Cardiac muscle cell (in vitro differentiated cells and primary cell): ENCODE results near the gene ATP5F1E. TPM values are rescaled to one million over a fixed set of nuclear protein-coding genes. Genes with fewer than 3 reads are reported as not detected.
A peak's percentile ranks its signal among the peaks of the same experiment; 100 is the strongest.
"Not testable (repeated sequence)": the region's sequence is repeated elsewhere in the genome, so short reads cannot be mapped to it uniquely, and the experiment has no call there.

ENCODE experiments used
- DNase-seq, 2 donors: peaks; one replicate each; pipeline versions ENCODE4 v3.0.0 to v3.0.0-alpha.2; 2010 to 2017; ENCODE audit warnings: low read depth in 1 of 2, low spot score in 1 of 2
- H3K27ac ChIP-seq: fragments of 200-600 bp; sonication (generic); 2 replicates; pipeline ENCODE4 v1.5.1; 2016
- H3K27me3 ChIP-seq: fragments of 200-600 bp; sonication (generic); 2 replicates; pipeline ENCODE4 v1.6.0; 2016; ENCODE audit warnings: control low read depth
- H3K36me3 ChIP-seq: fragments of 200-600 bp; sonication (generic); 2 replicates; pipeline ENCODE4 v1.5.1; 2016; ENCODE audit warnings: control low read depth
- H3K4me1 ChIP-seq: fragments of 200-600 bp; sonication (generic); 2 replicates; pipeline ENCODE4 v1.8.1; 2017; ENCODE audit warnings: low read depth, mild to moderate bottlenecking, mixed run types
- H3K4me3 ChIP-seq: fragments of 200-600 bp; sonication (generic); 2 replicates; pipeline ENCODE4 v1.5.1; 2016; ENCODE audit warnings: mild to moderate bottlenecking
- H3K9me3 ChIP-seq: fragments of 200-600 bp; sonication (generic); 2 replicates; pipeline ENCODE4 v1.5.1; 2017; ENCODE audit warnings: low read depth, mild to moderate bottlenecking, control low read depth
- CTCF ChIP-seq: IDR thresholded peaks from 2 replicates; pipeline ENCODE4 v1.5.1; 2012; ENCODE audit warnings: low read depth, mild to moderate bottlenecking, low read length
- polyA plus RNA-seq: library from polyadenylated mRNA; unstranded; fragments of >200 nt; fragmentation: Nextera tagmentation; extraction: Ambion mirVana; gene quantifications from 2 replicates; pipeline ENCODE4 v1.2.1, GENCODE V29; 2016
- total RNA-seq: library from RNA; depleted of rRNA; stranded (reverse); fragments of >200 nt; gene quantifications from 2 replicates; pipeline ENCODE4 v1.2.3, GENCODE V29; 2016

The ATP5F1E gene
- total and polyA plus RNA-seq, 2 experiments from 2014 or later: 17.9 to 281 TPM

- Histone ChIP-seq H3K4me3 (no peak overlapping the region), H3K9me3 (no peaks in the 10 kb centered on the region), H3K27ac (no peak overlapping the region), H3K27me3 (no peaks in the 10 kb centered on the region), H3K36me3 (no peaks in the 10 kb centered on the region), H3K4me1 (no peaks in the 10 kb centered on the region)
- TF ChIP-seq CTCF: no peak
- no peak for DNase-seq
Measured at GRCh38 chr20:59043698-59044097, 11.6 kb upstream of the ATP5F1E start.

GRCh38 chr20:59042796-59043631 lies 10.9 kb upstream of the ATP5F1E start:
- no peaks in the 10 kb centered on the region for H3K9me3 ChIP-seq
- no peaks in the 10 kb centered on the region for H3K4me1 ChIP-seq
- no peak for TF ChIP-seq CTCF

GRCh38 chr20:59042151-59042795 lies 10.1 kb upstream of the ATP5F1E start, which contains the start of gene PRELID3B:
Gene PRELID3B, minus strand, starts transcription at chr20:59042786. Its CDS starts 56 bp downstream, at chr20:59042730.
- H3K27ac ChIP-seq: peak within 1 kb of the TSS; percentile 28

More at GRCh38 chr20:59042796-59043631, 10.9 kb upstream of the ATP5F1E start:
- Histone ChIP-seq H3K27ac (peak overlapping the region; percentile 28), H3K27me3 (no peaks in the 10 kb centered on the region), H3K36me3 (peaks cover 2% of the 10 kb centered on the region), H3K4me3 (peak overlapping the region; percentile 58)
- DNase-seq: peak; percentile 94

GRCh38 chr20:59041487-59041886 lies 9.4 kb upstream of the ATP5F1E start:
- DNase-seq, H3K27ac ChIP-seq, H3K4me1 ChIP-seq, H3K27me3 ChIP-seq, H3K9me3 ChIP-seq: not testable (repeated sequence)
- Histone ChIP-seq H3K4me3 (peak overlapping the region; percentile 58), H3K36me3 (peaks cover 15% of the 10 kb centered on the region)

More at GRCh38 chr20:59042151-59042795, 10.1 kb upstream of the ATP5F1E start, which contains the start of gene PRELID3B:
- Histone ChIP-seq H3K27me3 (no peaks in the 10 kb centered on the region), H3K36me3 (peaks cover 9% of the 10 kb centered on the region), H3K4me1 (no peaks in the 10 kb centered on the region), H3K4me3 (peak within 1 kb of the TSS; percentile 58), H3K9me3 (no peaks in the 10 kb centered on the region)
- DNase-seq: peak in 1 of 2 donors; percentile 24
- TF ChIP-seq CTCF: no peak

GRCh38 chr20:59040667-59041066 lies 8.5 kb upstream of the ATP5F1E start:
- no peak overlapping the region for H3K27ac ChIP-seq
- H3K36me3 ChIP-seq: peaks cover 23% of the 10 kb centered on the region
- no peaks in the 10 kb centered on the region for H3K4me1 ChIP-seq
- no peak for DNase-seq
- no peak for TF ChIP-seq CTCF
- no peaks in the 10 kb centered on the region for H3K27me3 ChIP-seq
- H3K9me3 ChIP-seq: no peaks in the 10 kb centered on the region
- H3K4me3 ChIP-seq: no peak overlapping the region

- Histone ChIP-seq H3K36me3 (peaks cover 30% of the 10 kb centered on the region), H3K4me3 (no peak overlapping the region), H3K4me1 (no peaks in the 10 kb centered on the region), H3K27me3 (no peaks in the 10 kb centered on the region), H3K27ac (no peak overlapping the region), H3K9me3 (no peaks in the 10 kb centered on the region)
- TF ChIP-seq CTCF: no peak
- peak in 1 of 2 donors; percentile 37 for DNase-seq
Measured at GRCh38 chr20:59039233-59039632, 7.1 kb upstream of the ATP5F1E start.
